Raji (cell line): ENCODE measurements around the gene PCGF3.

ENCODE experiments used
- POLR2A ChIP-seq: IDR thresholded peaks from 2 replicates; pipeline ENCODE4 v1.6.1; 2011; ENCODE audit warnings: low read depth, low read length, control low read depth; ENCODE audit not compliant: insufficient read depth

The PCGF3 gene

DNA sequence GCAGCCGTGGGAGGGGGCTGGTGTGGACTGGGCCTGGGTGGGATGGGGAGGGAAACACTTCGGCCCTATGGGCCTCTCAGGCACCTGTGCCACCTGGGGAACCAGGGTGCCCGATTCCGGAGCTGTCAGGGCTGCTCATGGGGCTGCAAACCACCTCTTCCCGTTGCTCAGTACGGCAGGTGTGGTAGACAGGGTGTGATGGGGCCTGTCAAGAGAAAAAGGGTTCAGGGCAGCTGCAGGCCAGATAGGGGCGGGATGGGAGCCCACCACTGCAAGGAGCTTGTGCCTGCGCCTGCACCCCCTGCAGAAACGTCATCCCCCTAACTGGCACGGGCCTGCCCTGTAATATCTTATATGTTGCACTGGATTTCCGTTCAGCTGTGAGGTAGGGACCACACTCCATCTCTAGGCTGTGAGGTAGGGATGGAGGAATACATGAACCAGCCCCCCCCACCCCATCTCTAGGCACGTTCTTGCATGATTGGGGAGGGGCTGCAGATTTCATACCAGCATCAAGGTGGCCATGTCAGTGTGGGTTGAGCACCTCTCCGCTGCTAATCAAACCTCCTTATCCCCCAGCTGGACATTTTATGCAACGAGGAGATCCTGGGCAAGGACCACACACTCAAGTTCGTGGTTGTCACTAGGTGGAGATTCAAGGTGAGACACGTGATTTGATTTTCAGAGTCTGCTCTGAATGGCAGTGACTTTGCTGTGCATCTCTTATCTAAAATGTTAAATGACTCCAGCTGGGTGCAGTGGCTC, 59.0 kb downstream of the PCGF3 start:
- TF ChIP-seq POLR2A: no peak

DNA sequence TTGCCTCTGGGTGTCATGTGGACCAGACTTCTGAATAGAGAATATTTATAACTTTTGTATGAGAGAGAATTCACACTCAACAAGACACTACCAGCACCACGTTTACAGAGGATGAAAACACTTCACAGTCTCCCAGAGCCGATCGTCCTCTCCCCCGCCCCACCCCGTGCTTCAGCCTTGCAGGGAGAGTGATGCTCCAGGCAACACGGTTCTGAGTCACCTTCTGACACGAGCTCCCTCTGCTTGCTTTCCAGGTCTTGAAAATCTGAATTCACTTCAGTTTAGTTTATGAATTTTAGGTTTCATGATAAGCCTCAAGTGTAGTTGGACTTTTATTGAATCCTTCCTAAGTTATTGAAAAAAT, 60.5 kb downstream of the PCGF3 start:
- no peak for TF ChIP-seq POLR2A

DNA sequence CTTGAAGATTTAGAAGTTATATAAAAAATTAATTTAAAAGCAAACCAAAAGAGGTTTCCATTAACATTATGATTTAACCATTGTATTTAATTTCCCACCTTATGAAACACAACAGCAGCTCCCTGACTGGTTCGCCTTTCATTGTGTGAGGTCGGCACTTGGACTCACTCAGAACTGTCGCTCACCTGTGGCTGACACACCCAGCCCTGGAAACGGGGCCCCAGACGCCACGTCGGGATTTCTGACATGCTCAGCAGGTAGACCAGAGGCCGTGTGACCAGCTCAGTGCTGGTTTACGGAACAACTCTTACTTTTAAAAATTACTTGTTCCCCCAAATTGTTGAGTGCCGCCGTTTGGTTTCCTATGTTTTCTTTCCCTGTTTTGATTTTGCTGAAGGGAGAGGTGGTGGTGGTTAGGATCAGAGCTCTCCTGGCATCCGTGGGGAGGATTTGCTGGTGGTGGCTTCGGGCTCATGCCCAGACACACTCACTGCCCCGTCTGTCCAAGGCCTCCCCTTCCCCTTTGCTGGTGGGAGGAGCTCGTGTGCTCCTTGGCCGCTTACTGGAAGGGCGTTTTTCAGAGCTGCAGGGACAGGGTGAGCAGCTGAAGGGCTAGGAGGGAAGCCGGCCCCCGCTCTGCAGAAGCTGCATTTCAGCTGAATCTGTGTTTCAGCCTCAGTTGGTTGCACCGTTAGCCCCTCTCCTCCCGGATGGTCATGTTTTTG, 61.1 kb downstream of the PCGF3 start:
- TF ChIP-seq POLR2A: no peak

DNA sequence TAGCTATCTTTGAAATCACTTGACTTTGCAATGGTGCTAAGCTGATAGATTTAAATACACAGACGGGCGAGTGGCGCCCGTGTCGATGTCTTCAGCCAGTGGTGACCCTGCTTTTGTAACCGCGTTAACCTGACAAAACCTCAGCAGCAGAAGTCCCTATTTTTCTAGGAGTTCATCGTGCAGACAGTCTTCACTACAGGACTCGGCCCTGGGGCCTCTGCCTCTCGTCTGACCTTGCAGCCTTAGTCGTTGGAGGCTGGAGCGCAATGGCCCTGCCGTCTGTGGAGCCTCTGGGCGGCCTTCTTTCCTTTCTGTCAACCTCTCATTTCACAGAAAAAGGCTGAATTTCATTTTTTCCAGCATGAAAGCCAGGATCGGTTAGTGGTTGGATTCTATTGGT, 62.4 kb downstream of the PCGF3 start:
- TF ChIP-seq POLR2A: no peak

DNA sequence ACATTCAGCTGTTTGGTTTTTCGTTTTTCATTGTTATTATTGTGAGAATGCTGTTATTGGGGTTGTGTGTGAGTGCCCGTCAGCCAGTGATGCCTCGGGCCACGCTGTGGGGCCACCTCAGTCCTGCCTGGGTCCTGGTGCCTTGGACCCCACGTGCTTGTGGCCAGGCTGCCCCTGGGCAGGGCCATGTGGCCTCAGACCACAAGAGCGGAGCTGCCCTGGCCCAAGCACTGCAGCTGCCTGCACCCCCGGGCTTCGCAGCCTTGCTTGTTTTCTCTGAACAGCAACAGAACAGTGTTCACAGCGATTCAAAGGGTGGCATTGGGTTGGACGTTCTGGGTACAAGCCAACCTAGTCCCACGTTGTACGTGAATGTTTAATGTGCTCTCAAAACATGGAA, 63.4 kb downstream of the PCGF3 start:
- no peak for TF ChIP-seq POLR2A

DNA sequence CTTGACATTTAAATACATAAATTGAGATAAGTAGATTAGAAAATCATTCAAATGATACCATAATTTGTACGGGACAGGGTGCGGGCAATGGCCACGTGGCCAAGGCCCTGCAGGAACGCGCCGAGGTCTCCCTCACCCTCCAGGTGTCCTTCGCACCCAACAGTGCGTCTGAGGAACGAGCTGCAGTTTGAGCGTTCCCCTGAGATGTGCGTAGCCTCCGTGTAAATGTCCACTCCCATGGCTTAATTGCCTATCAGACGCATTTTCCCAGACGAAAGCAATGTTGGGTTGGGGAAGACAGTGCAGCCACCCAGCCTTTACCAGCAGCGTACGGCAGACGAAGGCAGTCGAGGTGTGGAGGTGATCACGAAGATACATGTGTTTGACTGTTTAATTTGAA, 63.9 kb downstream of the PCGF3 start:
- TF ChIP-seq POLR2A: no peak

DNA sequence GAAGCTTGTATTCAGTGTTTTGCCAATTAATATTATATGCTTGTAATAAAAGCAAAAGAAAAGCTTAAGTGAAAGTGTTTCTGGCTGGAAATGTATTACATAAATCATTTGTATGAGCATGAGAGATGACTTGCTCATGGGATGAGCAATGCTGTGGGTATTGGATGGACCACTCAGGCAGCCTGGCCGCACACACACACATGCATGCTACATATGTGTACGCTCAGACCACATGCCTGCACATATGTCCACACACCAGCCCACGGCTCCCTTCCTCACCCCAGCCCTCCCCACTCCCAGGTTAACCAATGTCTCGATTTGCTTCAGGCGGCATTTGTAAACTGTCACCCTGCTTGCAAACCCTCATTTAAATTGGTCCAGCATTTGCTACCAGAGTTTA, 64.4 kb downstream of the PCGF3 start:
- TF ChIP-seq POLR2A: no peak

DNA sequence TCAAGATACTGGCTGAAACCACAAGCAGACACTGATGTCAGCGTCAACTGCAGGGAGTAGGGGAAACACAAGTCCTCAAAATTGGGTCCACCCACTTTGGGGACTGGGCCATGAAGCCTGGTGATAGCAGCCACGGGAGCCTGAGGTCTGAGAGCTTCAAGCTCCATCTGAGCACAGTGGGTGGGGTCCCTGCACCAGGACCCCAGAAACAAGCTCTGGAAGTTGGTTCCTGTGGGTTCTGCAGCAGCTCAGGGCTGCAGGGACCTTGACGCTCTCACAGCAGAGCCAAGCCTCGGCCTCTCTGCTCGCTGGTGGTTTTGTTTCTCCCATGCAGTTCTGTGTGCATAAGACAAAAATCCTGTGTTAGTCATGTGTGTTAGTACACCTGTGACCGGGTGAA, 65.8 kb downstream of the PCGF3 start:
- TF ChIP-seq POLR2A: no peak

DNA sequence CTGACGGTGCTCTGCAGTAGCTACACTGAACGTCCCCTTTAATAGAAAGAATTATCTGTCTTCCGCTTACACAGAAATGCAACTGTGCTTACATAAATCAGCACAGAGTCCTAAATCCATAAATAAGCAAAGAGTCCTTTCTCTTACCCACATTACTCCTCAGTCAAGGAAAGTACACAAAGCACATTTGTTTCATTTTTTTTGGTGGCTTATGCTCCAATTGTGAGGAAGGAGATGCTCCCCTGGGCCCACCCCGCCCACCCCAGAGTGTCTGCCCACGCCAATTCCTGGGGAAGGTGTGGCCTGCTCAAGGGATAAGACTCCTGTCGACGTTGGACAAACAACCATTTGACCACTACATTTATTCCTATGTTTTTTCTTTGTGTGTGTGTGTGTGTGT, 66.5 kb downstream of the PCGF3 start:
- TF ChIP-seq POLR2A: no peak

DNA sequence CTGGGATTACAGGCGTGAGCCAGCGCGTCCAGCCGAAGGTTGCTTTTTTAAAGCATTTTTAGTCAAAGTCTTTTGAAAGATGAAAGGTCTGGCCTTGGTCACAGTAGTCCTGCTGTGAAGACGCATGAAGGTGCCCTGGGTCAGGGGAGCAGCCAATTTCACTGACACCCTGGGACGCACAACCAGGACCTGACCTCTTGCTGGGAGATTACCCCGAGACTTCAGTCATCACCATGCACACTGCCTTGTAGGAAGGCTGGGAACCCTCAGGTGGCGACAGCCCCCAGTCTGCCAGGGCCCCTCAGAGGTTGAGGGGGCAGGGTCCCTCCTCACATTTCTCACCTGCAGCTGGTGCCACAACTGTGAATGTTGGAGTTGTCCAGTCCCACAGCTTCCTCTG, 67.1 kb downstream of the PCGF3 start:
- TF ChIP-seq POLR2A: no peak

DNA sequence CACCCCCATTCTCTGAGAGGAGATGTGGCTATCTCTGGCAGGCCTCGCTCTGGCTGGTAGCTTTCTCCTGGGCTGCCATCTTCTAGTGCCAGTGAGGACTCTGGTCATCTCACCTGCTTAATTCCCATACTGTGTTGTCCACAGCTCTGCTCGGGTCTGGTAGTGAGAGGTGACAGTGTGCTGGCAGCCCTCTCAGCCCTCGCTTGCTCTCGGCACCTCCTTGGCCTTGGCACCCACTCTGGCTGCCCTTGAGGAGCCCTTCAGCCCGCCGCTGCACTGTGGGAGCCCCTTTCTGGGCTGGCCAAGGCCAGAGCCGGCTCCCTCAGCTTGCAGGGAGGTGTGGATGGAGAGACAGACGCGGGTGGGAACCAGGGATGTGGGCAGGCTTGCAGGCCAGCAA, 67.6 kb downstream of the PCGF3 start:
- TF ChIP-seq POLR2A: no peak

DNA sequence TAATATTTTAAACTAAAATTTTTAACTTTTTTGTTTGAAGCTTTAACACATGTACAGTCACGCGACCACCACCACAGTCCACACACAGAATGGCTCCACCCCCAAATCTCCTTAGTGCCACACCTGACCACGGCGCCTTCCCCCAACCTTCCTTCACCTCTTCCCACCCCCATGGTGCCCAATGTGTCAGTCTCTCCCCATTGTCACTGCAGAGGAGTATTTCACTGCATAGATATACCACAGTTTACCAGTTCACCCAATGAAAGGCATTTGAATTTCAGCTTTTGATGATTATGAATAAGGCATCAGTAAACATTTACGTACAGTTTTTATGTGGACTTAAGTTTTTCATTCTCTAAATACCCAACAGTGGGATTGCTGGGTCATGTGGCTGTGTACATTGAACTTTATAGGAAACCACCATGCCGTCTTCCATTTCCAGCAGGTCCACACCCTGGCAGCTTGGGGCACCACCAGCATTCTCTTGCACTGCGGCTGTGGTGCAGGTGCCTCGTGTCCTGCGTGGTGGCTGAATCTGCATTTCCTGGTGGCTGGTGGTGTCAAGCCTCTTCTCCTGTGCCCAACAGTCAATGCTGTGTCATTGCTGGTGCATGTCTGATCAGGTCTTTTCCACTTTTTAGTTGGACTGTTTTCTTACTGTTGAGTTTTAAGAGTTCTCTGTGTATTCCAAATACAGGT, 71.3 kb downstream of the PCGF3 start:
- TF ChIP-seq POLR2A: no peak

DNA sequence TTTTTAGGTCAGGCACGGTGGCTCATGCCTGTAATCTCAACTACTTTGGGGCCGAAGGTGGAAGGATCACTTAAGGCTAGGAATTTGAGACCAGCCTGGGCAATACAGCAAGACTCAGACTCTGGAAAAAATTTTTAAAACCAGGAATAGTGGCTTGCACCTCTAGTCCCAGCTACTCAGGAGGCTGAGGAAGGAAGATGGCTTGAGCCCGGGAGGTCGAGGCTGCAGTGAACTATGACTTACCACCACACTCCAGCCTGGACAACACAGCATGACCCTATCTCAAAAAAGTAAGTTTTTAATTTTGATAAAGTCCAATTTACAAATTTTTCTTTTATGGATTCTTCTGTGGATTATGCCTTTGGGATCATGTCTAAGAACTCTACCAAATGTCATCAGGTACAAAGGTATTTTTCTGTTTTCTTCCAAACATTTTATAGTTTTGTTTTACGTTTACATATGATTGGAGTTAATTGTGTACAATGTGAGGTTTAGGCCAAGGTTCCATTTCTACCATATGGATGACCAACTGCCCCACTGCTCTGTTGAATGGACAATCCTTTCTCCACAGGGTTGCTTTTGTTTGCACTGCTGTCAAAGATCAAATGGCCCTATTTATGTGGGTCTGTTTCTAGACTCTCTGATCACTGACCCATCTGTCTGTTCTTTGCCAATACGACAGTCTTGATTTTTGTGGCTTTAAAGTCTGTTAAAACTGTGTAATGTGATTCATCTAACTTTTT, 72.1 kb downstream of the PCGF3 start:
- no peak for TF ChIP-seq POLR2A

DNA sequence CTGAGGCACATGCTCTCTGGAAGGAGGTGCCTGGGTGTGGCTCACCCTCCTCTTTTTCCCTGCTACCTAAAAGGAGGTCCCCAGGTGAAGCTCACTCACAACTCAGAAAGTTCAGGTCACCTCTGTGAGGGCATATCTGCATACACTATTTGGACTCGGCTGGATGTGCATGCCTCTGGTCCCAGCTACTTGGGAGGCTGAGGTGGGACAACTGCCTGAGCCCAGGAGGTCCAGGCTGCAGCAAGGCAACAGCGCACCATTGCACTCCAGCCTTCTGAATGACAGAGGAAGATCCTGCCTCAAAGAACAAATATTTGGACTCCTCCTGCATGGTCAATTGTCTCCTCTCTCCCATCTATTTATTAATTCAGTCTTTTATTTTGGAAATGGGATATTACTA, 73.9 kb downstream of the PCGF3 start:
- 0 out of 2 replicates have a peak, but pooled peaks have one; percentile 19 for TF ChIP-seq POLR2A

DNA sequence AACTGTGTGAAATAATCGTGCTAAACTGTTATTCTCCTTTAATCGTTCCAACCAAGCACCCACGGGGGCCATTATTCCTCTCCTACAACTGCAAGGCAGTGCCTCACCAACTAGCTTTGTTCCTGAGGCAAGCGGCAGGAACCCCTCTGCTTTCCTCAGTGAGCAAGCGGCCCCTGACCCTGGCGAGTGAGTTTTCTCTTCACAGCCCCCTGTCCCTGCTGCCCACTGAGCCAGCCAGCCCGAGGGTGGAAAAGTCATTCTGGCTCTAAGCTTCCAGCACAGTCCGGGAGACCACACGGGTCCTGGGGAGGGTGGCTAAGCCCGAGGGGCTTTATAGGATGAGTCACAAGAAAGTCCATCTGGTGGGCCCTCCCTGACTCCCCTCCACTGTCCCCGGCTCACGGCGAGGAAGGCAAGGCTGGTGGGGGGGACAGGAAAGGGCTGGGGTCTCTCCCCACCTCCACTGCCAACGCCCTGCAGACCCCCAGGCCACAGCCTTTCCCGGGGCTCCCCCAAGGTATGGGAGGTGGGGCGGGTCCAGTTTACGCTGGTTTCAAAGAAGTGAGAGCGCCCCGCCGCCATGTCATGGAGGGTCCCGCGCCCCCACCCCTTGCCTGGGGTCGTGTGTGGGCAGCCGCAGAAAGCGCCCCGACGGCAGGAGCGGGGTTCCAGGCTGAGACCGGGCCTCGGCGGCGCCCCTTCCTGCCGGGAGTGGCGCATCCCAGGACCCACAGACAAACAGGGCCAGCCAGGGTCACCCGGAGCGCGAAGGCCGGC, 75.3 kb downstream of the PCGF3 start:
- no peak for TF ChIP-seq POLR2A

DNA sequence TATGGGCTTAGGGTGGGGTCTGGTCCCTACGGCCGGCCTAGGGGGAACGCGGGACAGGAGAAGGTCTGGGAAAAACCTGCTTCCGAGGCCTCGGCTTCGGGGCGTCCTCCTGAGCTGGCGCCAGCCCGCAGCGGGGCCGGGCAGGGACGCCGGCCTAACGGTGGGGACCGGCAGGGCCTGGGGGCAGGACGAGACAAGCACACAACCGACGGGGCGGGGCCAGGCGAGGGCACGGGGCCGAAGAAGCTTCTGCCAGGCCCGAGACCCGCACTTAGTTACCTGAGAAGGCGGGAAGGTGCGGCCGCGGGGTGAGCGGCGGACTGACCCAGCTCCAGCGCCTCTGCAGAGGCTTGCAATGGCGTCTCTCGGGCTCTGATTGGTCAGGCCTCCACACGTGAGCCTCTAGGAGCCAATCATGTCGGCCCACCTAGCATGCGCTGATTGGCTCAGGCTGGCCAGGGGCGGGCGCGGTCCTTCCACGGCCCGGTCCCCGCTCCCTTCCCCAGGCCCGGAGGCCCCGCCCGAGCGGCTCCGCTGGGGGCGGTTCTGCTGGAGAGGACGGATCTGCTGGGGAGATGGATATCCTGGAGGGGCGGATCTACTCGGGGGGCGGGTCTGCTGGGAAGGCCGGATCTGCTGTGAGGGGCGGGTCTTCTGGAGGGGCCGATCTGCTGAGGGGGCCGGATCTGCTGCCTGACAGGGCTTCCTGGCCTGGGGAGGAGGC, 76.0 kb downstream of the PCGF3 start:
- peak; percentile 85 for TF ChIP-seq POLR2A
